ENCODE data around the gene IKBKG.

DNA sequence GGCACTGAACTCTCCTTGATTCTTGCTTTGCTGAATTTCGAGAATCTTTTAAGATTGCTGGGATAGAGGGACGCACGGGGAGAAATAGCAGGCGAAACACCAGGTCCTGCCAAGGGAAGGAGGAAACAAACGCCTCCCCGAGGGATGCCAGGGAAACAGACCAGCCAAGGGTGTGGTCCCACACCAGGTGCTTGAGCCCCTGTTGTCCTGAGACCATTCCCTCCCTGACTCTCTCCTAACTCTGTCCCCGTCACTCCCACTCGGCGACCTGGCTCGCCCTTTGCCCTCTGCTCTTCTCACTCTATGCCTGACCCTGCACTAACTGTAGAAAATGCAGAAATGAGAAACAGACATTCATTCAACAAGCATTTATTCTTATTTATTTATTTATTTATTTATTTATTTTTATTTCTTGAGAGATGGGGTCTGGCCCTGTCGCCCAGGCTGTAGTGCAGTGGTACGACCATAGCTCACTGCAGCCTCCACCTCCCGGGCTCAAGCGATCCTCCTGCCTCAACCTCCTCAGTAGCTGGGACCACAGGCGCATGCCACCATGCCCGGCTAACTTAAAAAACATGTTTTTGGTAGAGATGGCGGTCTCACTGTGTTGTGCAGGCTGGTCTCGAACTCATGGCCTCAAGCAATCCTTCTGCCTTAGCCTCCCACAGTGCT is 55.5 kb downstream of the IKBKG start:
- TF ChIP-seq CREB1 (IDR thresholded peaks at IDR 0.05; ENCODE audit: low read depth) (no peak), ZBTB7A (IDR thresholded peaks at IDR 0.05; ENCODE audit: low read depth) (no peak), CEBPB (IDR thresholded peaks at IDR 0.05) (no peak), YY1 (IDR thresholded peaks at IDR 0.05; ENCODE audit: low read depth) (no peak), EP300 (IDR thresholded peaks at IDR 0.05; ENCODE audit: borderline replicate concordance) (no peak), RAD21 (IDR thresholded peaks at IDR 0.05; ENCODE audit: low read depth) (no peak)
- TF ChIP-seq, protein P1, sequence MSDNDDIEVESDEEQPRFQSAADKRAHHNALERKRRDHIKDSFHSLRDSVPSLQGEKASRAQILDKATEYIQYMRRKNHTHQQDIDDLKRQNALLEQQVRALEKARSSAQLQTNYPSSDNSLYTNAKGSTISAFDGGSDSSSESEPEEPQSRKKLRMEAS (IDR thresholded peaks at IDR 0.05): no peak
- TF ChIP-seq, protein P2, sequence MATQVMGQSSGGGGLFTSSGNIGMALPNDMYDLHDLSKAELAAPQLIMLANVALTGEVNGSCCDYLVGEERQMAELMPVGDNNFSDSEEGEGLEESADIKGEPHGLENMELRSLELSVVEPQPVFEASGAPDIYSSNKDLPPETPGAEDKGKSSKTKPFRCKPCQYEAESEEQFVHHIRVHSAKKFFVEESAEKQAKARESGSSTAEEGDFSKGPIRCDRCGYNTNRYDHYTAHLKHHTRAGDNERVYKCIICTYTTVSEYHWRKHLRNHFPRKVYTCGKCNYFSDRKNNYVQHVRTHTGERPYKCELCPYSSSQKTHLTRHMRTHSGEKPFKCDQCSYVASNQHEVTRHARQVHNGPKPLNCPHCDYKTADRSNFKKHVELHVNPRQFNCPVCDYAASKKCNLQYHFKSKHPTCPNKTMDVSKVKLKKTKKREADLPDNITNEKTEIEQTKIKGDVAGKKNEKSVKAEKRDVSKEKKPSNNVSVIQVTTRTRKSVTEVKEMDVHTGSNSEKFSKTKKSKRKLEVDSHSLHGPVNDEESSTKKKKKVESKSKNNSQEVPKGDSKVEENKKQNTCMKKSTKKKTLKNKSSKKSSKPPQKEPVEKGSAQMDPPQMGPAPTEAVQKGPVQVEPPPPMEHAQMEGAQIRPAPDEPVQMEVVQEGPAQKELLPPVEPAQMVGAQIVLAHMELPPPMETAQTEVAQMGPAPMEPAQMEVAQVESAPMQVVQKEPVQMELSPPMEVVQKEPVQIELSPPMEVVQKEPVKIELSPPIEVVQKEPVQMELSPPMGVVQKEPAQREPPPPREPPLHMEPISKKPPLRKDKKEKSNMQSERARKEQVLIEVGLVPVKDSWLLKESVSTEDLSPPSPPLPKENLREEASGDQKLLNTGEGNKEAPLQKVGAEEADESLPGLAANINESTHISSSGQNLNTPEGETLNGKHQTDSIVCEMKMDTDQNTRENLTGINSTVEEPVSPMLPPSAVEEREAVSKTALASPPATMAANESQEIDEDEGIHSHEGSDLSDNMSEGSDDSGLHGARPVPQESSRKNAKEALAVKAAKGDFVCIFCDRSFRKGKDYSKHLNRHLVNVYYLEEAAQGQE (IDR thresholded peaks at IDR 0.05; ENCODE audit: low read depth): no peak

Data from Ishikawa (cell line).